ENCODE results near the gene ACTL8.

Gene ACTL8

GRCh38 chr1:17802164-17802563 lies 47.0 kb downstream of the ACTL8 start:
- TF ChIP-seq FOXP2 (optimal IDR thresholded peaks at IDR 0.05; ENCODE audit: borderline replicate concordance, extremely low read depth, extremely low read length, insufficient read depth) = no peak

- TF ChIP-seq SIN3A (IDR thresholded peaks at IDR 0.05; ENCODE audit: borderline replicate concordance, insufficient read depth, low read length) = no peak
- no peak for TF ChIP-seq FOXP2 (optimal IDR thresholded peaks at IDR 0.05; ENCODE audit: borderline replicate concordance, extremely low read depth, extremely low read length, insufficient read depth)
- no peak for TF ChIP-seq TAF1 (IDR thresholded peaks at IDR 0.05; ENCODE audit: borderline replicate concordance, insufficient read depth, low read length)
- no peak for TF ChIP-seq POLR2AphosphoS5 (IDR thresholded peaks at IDR 0.05; ENCODE audit: low read depth, low read length)
- no peak for TF ChIP-seq REST (IDR thresholded peaks at IDR 0.05; ENCODE audit: insufficient read depth in 1 of 2, low read depth in 2 of 2, low read length in 2 of 2)
Observed at GRCh38 chr1:17802945-17803344, 47.8 kb downstream of the ACTL8 start.

GRCh38 chr1:17805869-17806684 lies 50.9 kb downstream of the ACTL8 start:
- no peak for TF ChIP-seq SIN3A (IDR thresholded peaks at IDR 0.05; ENCODE audit: borderline replicate concordance, insufficient read depth, low read length)
- no peak for TF ChIP-seq POLR2AphosphoS5 (IDR thresholded peaks at IDR 0.05; ENCODE audit: low read depth, low read length)
- TF ChIP-seq FOXP2 (optimal IDR thresholded peaks at IDR 0.05; ENCODE audit: borderline replicate concordance, extremely low read depth, extremely low read length, insufficient read depth) = no peak
- TF ChIP-seq TAF1 (IDR thresholded peaks at IDR 0.05; ENCODE audit: borderline replicate concordance, insufficient read depth, low read length) = no peak
- no peak for TF ChIP-seq REST (IDR thresholded peaks at IDR 0.05; ENCODE audit: insufficient read depth in 1 of 2, low read depth in 2 of 2, low read length in 2 of 2)

- TF ChIP-seq SIN3A (IDR thresholded peaks at IDR 0.05; ENCODE audit: borderline replicate concordance, insufficient read depth, low read length) = no peak
- no peak for TF ChIP-seq POLR2AphosphoS5 (IDR thresholded peaks at IDR 0.05; ENCODE audit: low read depth, low read length)
- no peak for TF ChIP-seq TAF1 (IDR thresholded peaks at IDR 0.05; ENCODE audit: borderline replicate concordance, insufficient read depth, low read length)
- no peak for TF ChIP-seq FOXP2 (optimal IDR thresholded peaks at IDR 0.05; ENCODE audit: borderline replicate concordance, extremely low read depth, extremely low read length, insufficient read depth)
- no peak for TF ChIP-seq REST (IDR thresholded peaks at IDR 0.05; ENCODE audit: insufficient read depth in 1 of 2, low read depth in 2 of 2, low read length in 2 of 2)
Observed at GRCh38 chr1:17808816-17809215, 53.7 kb downstream of the ACTL8 start.

GRCh38 chr1:17810668-17811067 lies 55.5 kb downstream of the ACTL8 start:
- TF ChIP-seq SIN3A (IDR thresholded peaks at IDR 0.05; ENCODE audit: borderline replicate concordance, insufficient read depth, low read length) (no peak), POLR2AphosphoS5 (IDR thresholded peaks at IDR 0.05; ENCODE audit: low read depth, low read length) (no peak), TAF1 (IDR thresholded peaks at IDR 0.05; ENCODE audit: borderline replicate concordance, insufficient read depth, low read length) (no peak), REST (IDR thresholded peaks at IDR 0.05; ENCODE audit: insufficient read depth in 1 of 2, low read depth in 2 of 2, low read length in 2 of 2) (no peak), FOXP2 (optimal IDR thresholded peaks at IDR 0.05; ENCODE audit: borderline replicate concordance, extremely low read depth, extremely low read length, insufficient read depth) (no peak)

Data from PFSK-1 (cell line).